Stimulated activated CD4-positive, alpha-beta T cell treated with anti-CD3 and anti-CD28 coated beads, Interleukin-12 subunit alpha, Interleukin-12 subunit beta, amount 100 ng/mL, for 24 hours (primary cell): Measurements from ENCODE around the gene ACTL8.

Experiments
- DNase-seq, 2 experiments: peaks; one replicate each; pipeline ENCODE4 v3.0.0-alpha.2; 2020; ENCODE audit warnings: low read depth in 2 of 2

Gene ACTL8

GRCh38 chr1:17844185-17844826, 89.2 kb downstream of the ACTL8 start:
- DNase-seq = no peak

- no peak for DNase-seq
These were observed 90.5 kb downstream of the ACTL8 start for GRCh38 chr1:17845583-17845982.

- DNase-seq = no peak
These were observed 91.2 kb downstream of the ACTL8 start for GRCh38 chr1:17846341-17846740.

GRCh38 chr1:17847111-17847510, 92.0 kb downstream of the ACTL8 start:
- DNase-seq = no peak

- no peak for DNase-seq
These were observed 94.1 kb downstream of the ACTL8 start for GRCh38 chr1:17849216-17849615.

GRCh38 chr1:17851056-17851455, 95.9 kb downstream of the ACTL8 start:
- DNase-seq = no peak

GRCh38 chr1:17852383-17852782, 97.2 kb downstream of the ACTL8 start:
- no peak for DNase-seq

GRCh38 chr1:17853241-17853935, 98.3 kb downstream of the ACTL8 start:
- no peak for DNase-seq

- DNase-seq = no peak
These were observed 101.5 kb downstream of the ACTL8 start for GRCh38 chr1:17856496-17857108.

GRCh38 chr1:17857109-17857499, 102.0 kb downstream of the ACTL8 start:
- DNase-seq = no peak

GRCh38 chr1:17857996-17858395, 102.9 kb downstream of the ACTL8 start:
- no peak for DNase-seq

- DNase-seq = no peak
These were observed 105.7 kb downstream of the ACTL8 start for GRCh38 chr1:17860812-17861211.

- no peak for DNase-seq
These were observed 106.6 kb downstream of the ACTL8 start for GRCh38 chr1:17861685-17862084.

- DNase-seq = no peak
These were observed 107.0 kb downstream of the ACTL8 start for GRCh38 chr1:17862121-17862520.

GRCh38 chr1:17865912-17866739, 111.0 kb downstream of the ACTL8 start:
- DNase-seq = no peak

- no peak for DNase-seq
These were observed 111.6 kb downstream of the ACTL8 start for GRCh38 chr1:17866740-17867029.

- DNase-seq = no peak
These were observed 112.3 kb downstream of the ACTL8 start for GRCh38 chr1:17867470-17867869.

GRCh38 chr1:17869815-17870214, 114.7 kb downstream of the ACTL8 start:
- DNase-seq = no peak

- no peak for DNase-seq
These were observed 115.5 kb downstream of the ACTL8 start for GRCh38 chr1:17870679-17871078.

- DNase-seq = no peak
These were observed 118.0 kb downstream of the ACTL8 start for GRCh38 chr1:17873007-17873675.

GRCh38 chr1:17874231-17874630, 119.1 kb downstream of the ACTL8 start:
- DNase-seq = no peak

GRCh38 chr1:17874710-17875109, 119.6 kb downstream of the ACTL8 start:
- DNase-seq = no peak
